Neural progenitor cell (in vitro differentiated cells): ENCODE data around the gene APLP1.

Experiments used
- EZH2 ChIP-seq: fragments of 200-600 bp; sonication (generic); IDR thresholded peaks from 2 replicates; pipeline ENCODE4 v1.6.1; 2017; ENCODE audit warnings: antibody characterized with exemption, mild to moderate bottlenecking, moderate library complexity
- TF ChIP-seq, protein P1 (sequence below): fragments of 200-600 bp; sonication (generic); IDR thresholded peaks from 2 replicates; pipeline ENCODE4 v1.5.1; 2017; ENCODE audit warnings: antibody characterized with exemption, mild to moderate bottlenecking

GRCh38 chr19:35824150-35824549 lies 44.2 kb upstream of the APLP1 start:
- TF ChIP-seq, protein P1, sequence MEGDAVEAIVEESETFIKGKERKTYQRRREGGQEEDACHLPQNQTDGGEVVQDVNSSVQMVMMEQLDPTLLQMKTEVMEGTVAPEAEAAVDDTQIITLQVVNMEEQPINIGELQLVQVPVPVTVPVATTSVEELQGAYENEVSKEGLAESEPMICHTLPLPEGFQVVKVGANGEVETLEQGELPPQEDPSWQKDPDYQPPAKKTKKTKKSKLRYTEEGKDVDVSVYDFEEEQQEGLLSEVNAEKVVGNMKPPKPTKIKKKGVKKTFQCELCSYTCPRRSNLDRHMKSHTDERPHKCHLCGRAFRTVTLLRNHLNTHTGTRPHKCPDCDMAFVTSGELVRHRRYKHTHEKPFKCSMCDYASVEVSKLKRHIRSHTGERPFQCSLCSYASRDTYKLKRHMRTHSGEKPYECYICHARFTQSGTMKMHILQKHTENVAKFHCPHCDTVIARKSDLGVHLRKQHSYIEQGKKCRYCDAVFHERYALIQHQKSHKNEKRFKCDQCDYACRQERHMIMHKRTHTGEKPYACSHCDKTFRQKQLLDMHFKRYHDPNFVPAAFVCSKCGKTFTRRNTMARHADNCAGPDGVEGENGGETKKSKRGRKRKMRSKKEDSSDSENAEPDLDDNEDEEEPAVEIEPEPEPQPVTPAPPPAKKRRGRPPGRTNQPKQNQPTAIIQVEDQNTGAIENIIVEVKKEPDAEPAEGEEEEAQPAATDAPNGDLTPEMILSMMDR: no peak
- no peak for TF ChIP-seq EZH2
